IPS-NIHi7 (cell line): ENCODE results near the gene EDAR.

Experiments
- DNase-seq: peaks from one replicate; pipeline ENCODE4 v3.0.0; 2012; ENCODE audit warnings: mixed read lengths; ENCODE audit errors: extremely low spot score

The EDAR gene

DNA sequence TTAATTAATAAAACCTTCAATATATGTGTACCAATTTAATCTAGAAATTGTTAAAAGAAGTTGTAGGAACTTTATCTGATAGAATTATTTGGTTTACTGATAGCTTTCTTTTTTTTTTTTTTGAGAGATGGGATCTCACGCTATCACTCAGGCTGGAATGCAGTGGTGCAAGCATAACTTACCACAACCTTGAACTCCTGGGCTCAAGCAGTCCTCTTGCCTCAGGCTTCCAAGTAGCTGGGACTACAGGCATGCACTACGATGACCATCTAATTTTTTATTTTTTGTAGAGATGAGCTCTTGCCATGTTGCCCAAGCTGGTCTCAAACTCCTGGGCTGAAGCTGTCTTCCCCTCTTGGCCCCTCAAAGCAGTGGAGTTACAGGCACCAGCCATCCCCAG lies 135.6 kb downstream of the EDAR start:
- DNase-seq: no peak

DNA sequence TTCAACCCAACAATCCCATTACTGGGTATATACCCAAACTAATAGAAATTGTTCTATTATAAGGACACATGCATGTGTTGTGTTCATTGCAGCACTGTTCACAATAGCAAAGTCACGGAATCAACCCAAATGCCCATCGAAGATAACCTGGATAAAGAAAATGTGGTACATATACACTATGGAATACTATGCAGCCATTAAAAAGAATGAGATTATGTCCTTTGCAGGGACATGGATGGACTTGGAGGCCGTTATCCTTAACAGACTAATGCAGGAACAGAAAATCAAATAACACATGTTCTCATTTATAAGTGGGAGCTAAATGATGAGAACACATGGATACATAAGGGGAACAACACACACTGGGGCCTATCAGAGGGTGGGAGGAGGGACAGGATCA lies 136.6 kb downstream of the EDAR start:
- no peak for DNase-seq

DNA sequence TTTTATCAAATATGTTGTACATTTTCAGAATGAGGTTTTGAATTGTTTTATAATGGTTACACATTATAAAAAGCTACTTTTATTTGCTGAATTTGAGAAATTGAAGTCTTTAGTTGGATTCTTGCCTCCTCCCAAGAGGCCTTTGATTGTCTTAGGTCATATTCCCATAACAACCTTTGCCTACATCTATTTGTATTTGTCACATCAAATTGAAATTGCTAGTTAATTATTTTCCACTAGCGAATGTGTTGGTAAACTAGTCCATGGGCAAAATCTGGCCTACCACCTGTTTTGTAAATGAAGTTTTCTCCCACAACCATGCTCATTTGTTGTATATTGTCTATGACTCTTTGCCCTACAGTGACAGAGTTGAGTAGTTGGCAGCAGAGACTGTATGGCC lies 142.0 kb downstream of the EDAR start:
- no peak for DNase-seq

DNA sequence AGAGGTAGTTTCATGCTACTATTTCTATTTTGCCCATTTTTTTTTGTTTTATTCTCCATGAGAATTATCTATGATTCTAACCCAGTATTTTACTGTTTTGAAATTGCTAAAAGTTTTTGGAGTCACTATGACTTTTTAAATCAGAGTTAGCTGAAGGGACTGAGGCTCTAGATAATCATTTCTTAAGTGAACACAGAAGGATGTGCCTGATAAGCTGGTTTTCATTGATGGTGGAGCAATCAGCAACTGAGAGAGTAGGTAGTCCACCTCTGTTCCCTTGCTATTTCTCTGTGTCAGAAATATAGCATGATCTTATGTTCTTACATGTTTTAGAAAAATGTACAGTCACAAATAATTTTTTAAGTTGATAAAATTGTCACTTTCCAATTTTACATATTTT lies 143.1 kb downstream of the EDAR start:
- DNase-seq: no peak
